ENCODE data around the gene GNAQ. TPM values are rescaled to one million over a fixed set of nuclear protein-coding genes. Genes with fewer than 3 reads are reported as not detected.

Gene GNAQ
- total RNA-seq, 1 experiment from 2014 or later = 48.6 TPM

- Mint-ChIP-seq H3K9me3 (no peaks in the 10 kb centered on the region), H3K36me3 (ENCODE audit: insufficient read depth in 1 of 3, low read depth in 3 of 3) (peaks cover 0 to 19% (median 2%) of the 10 kb centered on the region in 3 experiments; a peak in 1 of 7 replicates), H3K27me3 (ENCODE audit: low read depth) (no peaks in the 10 kb centered on the region), H3K27ac (no peak overlapping the region; a peak in 1 of 7 replicates), H3K4me3 (no peak overlapping the region), H3K4me1 (peaks cover 18 to 37% of the 10 kb centered on the region in 2 experiments)
- no peak overlapping the region for H4K91ac ChIP-seq (ENCODE audit: insufficient read length, low read depth, low read length)
- no peak overlapping the region for H3K56ac ChIP-seq (ENCODE audit: insufficient read length, low read depth, low read length)
- H4K8ac ChIP-seq (replicated peaks; ENCODE audit: insufficient read length, low read depth, low read length) = no peak overlapping the region
- H2BK15ac ChIP-seq (ENCODE audit: low read depth, low read length) = no peak overlapping the region
- no peak overlapping the region for H2AFZ ChIP-seq (ENCODE audit: low read length)
- peaks cover 3% of the 10 kb centered on the region for H4K20me1 ChIP-seq (ENCODE audit: control insufficient read depth, insufficient read depth, insufficient read length)
- H3K23me2 ChIP-seq (ENCODE audit: insufficient read length, low read depth, low read length, poor library complexity, severe bottlenecking) = no peaks in the 10 kb centered on the region
- no peak overlapping the region for H2AK5ac ChIP-seq (ENCODE audit: insufficient read length, low read length)
- no peak overlapping the region for H2BK20ac ChIP-seq (ENCODE audit: low read depth, low read length, poor library complexity, severe bottlenecking)
- H3K4ac ChIP-seq (ENCODE audit: low read depth, low read length) = no peak overlapping the region
- H3K27me3 ChIP-seq (ENCODE audit: insufficient read depth, low read length) = no peaks in the 10 kb centered on the region
- H2BK5ac ChIP-seq (ENCODE audit: insufficient read length, low read length) = no peak overlapping the region
- no peak overlapping the region for H3K18ac ChIP-seq (ENCODE audit: insufficient read length, low read depth, low read length)
- no peak overlapping the region for H4K5ac ChIP-seq (ENCODE audit: insufficient read length, low read depth, low read length)
- no peak overlapping the region for H3K23ac ChIP-seq (ENCODE audit: insufficient read length, low read depth, low read length)
- H2BK120ac ChIP-seq (ENCODE audit: low read depth, low read length, poor library complexity, severe bottlenecking) = no peak overlapping the region
- TF ChIP-seq CTCF (conservative IDR thresholded peaks at IDR 0.05) = no peak
- no peak overlapping the region for H3K27ac ChIP-seq (ENCODE audit: insufficient read length, low read depth, low read length)
- no peak overlapping the region for H3K9ac ChIP-seq (ENCODE audit: extremely low read depth, insufficient read length, low read length)
- WGBS (ENCODE audit: extremely low coverage, insufficient read length, low lambda C conversion rate) = no CpG with 5 or more reads among the region's 1 CpG
- H3K79me1 ChIP-seq (ENCODE audit: insufficient read depth, low read depth, low read length, poor library complexity, severe bottlenecking) = no peaks in the 10 kb centered on the region
- no peak overlapping the region for H3K14ac ChIP-seq (ENCODE audit: insufficient read depth, low read length)
- no peaks in the 10 kb centered on the region for H3K9me3 ChIP-seq (ENCODE audit: control insufficient read depth, low read depth, low read length)
- no peak overlapping the region for H2BK12ac ChIP-seq (ENCODE audit: insufficient read length, low read depth, low read length)
- H3K79me2 ChIP-seq (ENCODE audit: insufficient read depth, low read length) = no peaks in the 10 kb centered on the region
- DNase-seq = no peak
- no peaks in the 10 kb centered on the region for H3K4me1 ChIP-seq (ENCODE audit: insufficient read depth, low read length)
- H3T11ph ChIP-seq (ENCODE audit: low read length) = no peak overlapping the region
- no peak overlapping the region for H3K4me2 ChIP-seq (ENCODE audit: insufficient read depth, insufficient read length, low read length)
These were observed 127.8 kb downstream of the GNAQ start for GRCh38 chr9:77903666-77904285.
